OCI-LY1 (cell line): ENCODE data around the gene SULF2.

ENCODE experiments used
- H2AFZ ChIP-seq: fragments of 200-600 bp; sonication (generic), shearing (Covaris generic); 2 replicates; pipeline ENCODE4 v1.6.0; 2014; ENCODE audit warnings: antibody characterized with exemption, mild to moderate bottlenecking, low read length
- H3F3A ChIP-seq: fragments of 200-600 bp; sonication (generic), shearing (Covaris generic); 2 replicates; pipeline ENCODE4 v1.6.0; 2014; ENCODE audit warnings: mild to moderate bottlenecking, antibody characterized with exemption, low read length, moderate library complexity; ENCODE audit not compliant: insufficient read depth
- H3K27ac ChIP-seq: fragments of 200-600 bp; sonication (generic); 2 replicates; pipeline ENCODE4 v1.5.1; 2014; ENCODE audit warnings: low read length, mixed run types, mild to moderate bottlenecking, low read depth; ENCODE audit not compliant: poor library complexity, severe bottlenecking
- H3K27me3 ChIP-seq: fragments of 200-600 bp; sonication (generic); 2 replicates; pipeline ENCODE4 v1.6.0; 2014; ENCODE audit warnings: antibody characterized with exemption, mild to moderate bottlenecking, low read length, moderate library complexity; ENCODE audit not compliant: insufficient read depth
- H3K36me3 ChIP-seq: fragments of 200-600 bp; sonication (generic); 2 replicates; pipeline ENCODE4 v1.6.1; 2014; ENCODE audit warnings: mild to moderate bottlenecking, antibody characterized with exemption, low read length, moderate library complexity, mixed read lengths; ENCODE audit not compliant: insufficient read depth
- H3K4me1 ChIP-seq: fragments of 200-600 bp; sonication (generic); 2 replicates; pipeline ENCODE4 v1.5.1; 2014; ENCODE audit warnings: mild to moderate bottlenecking, low read length, moderate library complexity; ENCODE audit not compliant: insufficient read depth, severe bottlenecking
- H3K4me2 ChIP-seq: fragments of 200-600 bp; sonication (generic), shearing (Covaris generic); 2 replicates; pipeline ENCODE4 v1.6.1; 2014; ENCODE audit warnings: low read length
- H3K4me3 ChIP-seq: fragments of 200-600 bp; sonication (generic); 2 replicates; pipeline ENCODE4 v1.5.1; 2014; ENCODE audit warnings: low read length, low read depth, mild to moderate bottlenecking, mixed read lengths; ENCODE audit not compliant: poor library complexity, severe bottlenecking
- H3K79me2 ChIP-seq: fragments of 200-600 bp; shearing (Covaris generic); 2 replicates; pipeline ENCODE4 v1.6.1; 2016; ENCODE audit warnings: mixed run types, low read length, mixed read lengths; ENCODE audit not compliant: insufficient read depth
- H3K9ac ChIP-seq: fragments of 200-600 bp; sonication (generic), shearing (Covaris generic); 2 replicates; pipeline ENCODE4 v1.6.1; 2014; ENCODE audit warnings: mild to moderate bottlenecking, low read length, mixed read lengths
- H3K9me2 ChIP-seq: fragments of 200-600 bp; sonication (generic), shearing (Covaris generic); 2 replicates; pipeline ENCODE4 v1.6.1; 2014; ENCODE audit warnings: low read depth, mild to moderate bottlenecking, low read length, mixed read lengths
- H3K9me3 ChIP-seq: fragments of 200-600 bp; shearing (Covaris generic); 2 replicates; pipeline ENCODE4 v1.6.1; 2014; ENCODE audit warnings: low read length, mixed read lengths
- H4K20me1 ChIP-seq: fragments of 200-600 bp; sonication (generic), shearing (Covaris generic); 2 replicates; pipeline ENCODE4 v1.6.0; 2016; ENCODE audit warnings: mild to moderate bottlenecking, low read length; ENCODE audit not compliant: insufficient read depth
- CTCF ChIP-seq: fragments of 200-600 bp; sonication (generic), shearing (Covaris generic); IDR thresholded peaks from 2 replicates; pipeline ENCODE4 v1.5.1; 2017; ENCODE audit warnings: mild to moderate bottlenecking, antibody characterized with exemption, low read length, moderate library complexity, mixed read lengths

Gene SULF2

GRCh38 chr20:47609001-47609400 is 176.3 kb downstream of the SULF2 start:
- Histone ChIP-seq H3K9me3 (no peaks in the 10 kb centered on the region), H3K27ac (no peak overlapping the region), H3K9ac (no peak overlapping the region), H2AFZ (no peak overlapping the region), H3K4me3 (no peak overlapping the region), H3K36me3 (peaks cover 59% of the 10 kb centered on the region), H3K27me3 (no peaks in the 10 kb centered on the region), H3K4me1 (peaks cover 64% of the 10 kb centered on the region), H3K79me2 (peaks cover 98% of the 10 kb centered on the region), H3K4me2 (no peak overlapping the region), H4K20me1 (no peaks in the 10 kb centered on the region), H3K9me2 (no peaks in the 10 kb centered on the region), H3F3A (peaks cover 4% of the 10 kb centered on the region)
- TF ChIP-seq CTCF: no peak
